Activated T-cell treated with anti-CD3 and anti-CD28 coated beads for 24 hours (primary cell): ENCODE results near the gene RAD51B.

Source experiments
- DNase-seq: peaks from one replicate; pipeline ENCODE4 v3.0.0-alpha.2; 2020; ENCODE audit warnings: low read depth

RAD51B gene

GRCh38 chr14:68386950-68387779, 567.6 kb downstream of the RAD51B start:
- no peak for DNase-seq

GRCh38 chr14:68389943-68390342, 570.4 kb downstream of the RAD51B start:
- DNase-seq, result no peak

- no peak for DNase-seq
Observed at GRCh38 chr14:68390741-68391140, 571.2 kb downstream of the RAD51B start.

GRCh38 chr14:68391311-68392014, 571.9 kb downstream of the RAD51B start:
- DNase-seq, result no peak

- no peak for DNase-seq
Observed at GRCh38 chr14:68392393-68393141, 573.0 kb downstream of the RAD51B start.

- DNase-seq, result no peak
Observed at GRCh38 chr14:68393259-68393658, 573.7 kb downstream of the RAD51B start.

GRCh38 chr14:68394118-68394763, 574.7 kb downstream of the RAD51B start:
- DNase-seq, result no peak

- no peak for DNase-seq
Observed at GRCh38 chr14:68394764-68395143, 575.2 kb downstream of the RAD51B start.

GRCh38 chr14:68395604-68396003, 576.0 kb downstream of the RAD51B start:
- DNase-seq, result no peak

GRCh38 chr14:68396461-68396860, 576.9 kb downstream of the RAD51B start:
- no peak for DNase-seq

- DNase-seq, result no peak
Observed at GRCh38 chr14:68397371-68397811, 577.8 kb downstream of the RAD51B start.

- no peak for DNase-seq
Observed at GRCh38 chr14:68397822-68398221, 578.2 kb downstream of the RAD51B start.

GRCh38 chr14:68398370-68398769, 578.8 kb downstream of the RAD51B start:
- DNase-seq, result no peak

GRCh38 chr14:68399971-68400370, 580.4 kb downstream of the RAD51B start:
- DNase-seq, result no peak

- DNase-seq, result no peak
Observed at GRCh38 chr14:68401317-68401716, 581.7 kb downstream of the RAD51B start.

- DNase-seq, result no peak
Observed at GRCh38 chr14:68401855-68402254, 582.3 kb downstream of the RAD51B start.

GRCh38 chr14:68402525-68403101, 583.0 kb downstream of the RAD51B start:
- no peak for DNase-seq

GRCh38 chr14:68403191-68404145, 583.9 kb downstream of the RAD51B start:
- no peak for DNase-seq

GRCh38 chr14:68404146-68404527, 584.6 kb downstream of the RAD51B start:
- no peak for DNase-seq

GRCh38 chr14:68404652-68405183, 585.1 kb downstream of the RAD51B start:
- peak; percentile 4 for DNase-seq
